Measurements from ENCODE around the gene MAML3.

Gene MAML3

DNA sequence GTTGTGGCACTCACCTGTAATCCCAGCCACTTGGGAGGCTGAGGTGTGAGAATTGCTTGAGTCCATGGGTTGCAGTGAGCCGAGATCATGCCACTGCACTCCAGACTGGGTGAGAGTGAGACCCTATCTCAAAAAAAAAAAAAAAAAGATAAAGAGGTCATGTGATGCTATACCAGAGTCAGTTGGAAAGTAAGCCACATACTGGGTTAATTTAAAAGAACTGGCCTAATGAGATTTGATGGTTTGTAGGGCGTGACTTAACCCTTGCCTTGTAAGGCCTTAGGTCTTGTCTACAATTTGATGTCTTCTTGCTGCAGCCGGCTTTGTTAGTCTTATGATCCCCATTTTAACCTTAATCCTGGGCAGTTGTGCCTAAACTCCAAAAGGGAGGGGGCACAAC is 483.2 kb downstream of the MAML3 start:
- Histone ChIP-seq H3K4me1 (peaks cover 3% of the 10 kb centered on the region), H3K9ac (no peak overlapping the region), H3K27me3 (ENCODE audit: control insufficient read depth, insufficient read depth, low read length) (no peaks in the 10 kb centered on the region), H3K4me3 (ENCODE audit: low read depth, low read length) (no peak overlapping the region), H3K36me3 (ENCODE audit: control insufficient read depth, insufficient read depth, low read length) (no peaks in the 10 kb centered on the region), H3K9me3 (ENCODE audit: control insufficient read depth, low read length) (no peaks in the 10 kb centered on the region), H3K27ac (no peak overlapping the region), H3K4me2 (ENCODE audit: low read length) (no peak overlapping the region), H2AFZ (no peak overlapping the region), H3K79me2 (peaks cover 6% of the 10 kb centered on the region)
- TF ChIP-seq, protein P1, sequence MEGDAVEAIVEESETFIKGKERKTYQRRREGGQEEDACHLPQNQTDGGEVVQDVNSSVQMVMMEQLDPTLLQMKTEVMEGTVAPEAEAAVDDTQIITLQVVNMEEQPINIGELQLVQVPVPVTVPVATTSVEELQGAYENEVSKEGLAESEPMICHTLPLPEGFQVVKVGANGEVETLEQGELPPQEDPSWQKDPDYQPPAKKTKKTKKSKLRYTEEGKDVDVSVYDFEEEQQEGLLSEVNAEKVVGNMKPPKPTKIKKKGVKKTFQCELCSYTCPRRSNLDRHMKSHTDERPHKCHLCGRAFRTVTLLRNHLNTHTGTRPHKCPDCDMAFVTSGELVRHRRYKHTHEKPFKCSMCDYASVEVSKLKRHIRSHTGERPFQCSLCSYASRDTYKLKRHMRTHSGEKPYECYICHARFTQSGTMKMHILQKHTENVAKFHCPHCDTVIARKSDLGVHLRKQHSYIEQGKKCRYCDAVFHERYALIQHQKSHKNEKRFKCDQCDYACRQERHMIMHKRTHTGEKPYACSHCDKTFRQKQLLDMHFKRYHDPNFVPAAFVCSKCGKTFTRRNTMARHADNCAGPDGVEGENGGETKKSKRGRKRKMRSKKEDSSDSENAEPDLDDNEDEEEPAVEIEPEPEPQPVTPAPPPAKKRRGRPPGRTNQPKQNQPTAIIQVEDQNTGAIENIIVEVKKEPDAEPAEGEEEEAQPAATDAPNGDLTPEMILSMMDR (IDR thresholded peaks at IDR 0.05), result no peak

DNA sequence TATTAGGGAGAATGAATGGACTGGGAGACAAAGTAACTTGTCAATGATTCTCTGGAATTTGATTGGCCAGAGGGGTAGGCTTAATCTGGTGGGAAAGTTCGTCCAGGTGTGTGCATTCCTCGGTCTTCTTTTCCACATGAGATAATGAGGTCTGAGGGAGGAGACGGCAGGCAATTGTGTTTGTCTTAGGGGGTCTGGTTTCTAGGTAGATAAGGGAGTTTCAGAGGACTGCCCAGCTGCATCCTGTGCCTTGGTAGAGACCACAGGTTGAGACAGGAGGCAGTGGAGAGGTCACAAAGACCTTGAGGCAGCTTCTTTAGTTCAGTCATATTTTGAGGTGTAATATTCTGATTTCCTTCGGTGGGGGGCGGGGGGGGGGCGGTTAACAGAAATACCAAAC is 484.1 kb downstream of the MAML3 start:
- Histone ChIP-seq H3K79me2 (peaks cover 6% of the 10 kb centered on the region), H3K27me3 (ENCODE audit: control insufficient read depth, insufficient read depth, low read length) (no peaks in the 10 kb centered on the region), H3K4me3 (ENCODE audit: low read depth, low read length) (no peak overlapping the region), H3K4me1 (peaks cover 3% of the 10 kb centered on the region), H3K4me2 (ENCODE audit: low read length) (no peak overlapping the region), H3K27ac (no peak overlapping the region), H3K36me3 (ENCODE audit: control insufficient read depth, insufficient read depth, low read length) (no peaks in the 10 kb centered on the region), H2AFZ (no peak overlapping the region), H3K9ac (no peak overlapping the region), H3K9me3 (ENCODE audit: control insufficient read depth, low read length) (no peaks in the 10 kb centered on the region)
- TF ChIP-seq, protein P1 (IDR thresholded peaks at IDR 0.05), result no peak

DNA sequence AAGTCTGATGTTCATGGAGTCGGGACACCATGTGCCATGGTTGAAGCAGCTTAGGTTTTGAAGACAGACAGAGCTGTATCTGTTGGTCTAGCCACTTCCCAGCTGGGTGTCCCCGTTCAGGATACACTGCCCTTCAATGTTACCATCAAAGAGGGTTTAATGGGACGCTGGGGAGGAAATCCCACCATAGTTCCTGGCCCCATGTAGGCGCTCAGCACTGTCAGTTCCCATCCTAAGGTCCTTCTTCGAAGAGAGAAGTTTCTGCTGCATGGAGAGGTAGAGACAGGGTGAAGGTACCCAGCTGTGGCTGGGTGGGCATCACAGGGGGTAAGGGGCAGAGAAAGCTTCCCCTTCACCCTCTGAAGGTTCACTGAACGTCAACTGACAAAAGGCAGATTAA is 484.6 kb downstream of the MAML3 start:
- TF ChIP-seq, protein P1 (IDR thresholded peaks at IDR 0.05), result no peak
- H3K4me1 ChIP-seq, result peaks cover 3% of the 10 kb centered on the region
- H2AFZ ChIP-seq, result no peak overlapping the region
- H3K27ac ChIP-seq, result no peak overlapping the region
- peaks cover 6% of the 10 kb centered on the region for H3K79me2 ChIP-seq
- H3K9me3 ChIP-seq (ENCODE audit: control insufficient read depth, low read length), result no peaks in the 10 kb centered on the region
- no peaks in the 10 kb centered on the region for H3K27me3 ChIP-seq (ENCODE audit: control insufficient read depth, insufficient read depth, low read length)
- no peak overlapping the region for H3K9ac ChIP-seq
- no peak overlapping the region for H3K4me3 ChIP-seq (ENCODE audit: low read depth, low read length)
- no peak overlapping the region for H3K4me2 ChIP-seq (ENCODE audit: low read length)
- H3K36me3 ChIP-seq (ENCODE audit: control insufficient read depth, insufficient read depth, low read length), result no peaks in the 10 kb centered on the region

DNA sequence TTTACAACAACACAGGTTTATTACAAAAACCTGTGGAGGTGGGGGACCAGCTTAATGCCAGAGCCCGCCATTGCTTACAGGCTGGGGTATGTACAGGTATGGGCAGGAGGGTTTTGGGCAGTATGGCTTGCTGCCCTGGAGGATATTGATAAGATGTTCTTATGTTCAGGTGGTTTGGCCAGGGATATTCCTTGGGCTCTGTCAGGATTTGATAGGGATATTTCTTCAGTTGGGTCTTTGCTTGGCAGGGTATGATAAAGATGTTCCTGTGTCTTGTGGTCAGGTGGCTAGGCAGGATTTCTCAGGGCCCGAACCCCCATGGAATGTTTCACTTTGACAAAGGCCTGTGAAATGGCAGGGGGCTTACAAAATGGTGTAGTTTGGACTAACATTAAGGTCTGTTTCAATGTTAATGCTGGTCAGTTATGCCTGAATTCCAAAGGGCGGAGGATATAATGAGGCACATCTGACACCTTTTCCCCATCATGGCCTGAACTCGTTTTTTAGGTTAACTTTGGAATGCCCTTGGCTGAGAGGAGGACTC is 485.3 kb downstream of the MAML3 start:
- H3K9ac ChIP-seq, result no peak overlapping the region
- peaks cover 6% of the 10 kb centered on the region for H3K79me2 ChIP-seq
- H3K36me3 ChIP-seq (ENCODE audit: control insufficient read depth, insufficient read depth, low read length), result no peaks in the 10 kb centered on the region
- peaks cover 3% of the 10 kb centered on the region for H3K4me1 ChIP-seq
- H2AFZ ChIP-seq, result no peak overlapping the region
- H3K4me3 ChIP-seq (ENCODE audit: low read depth, low read length), result no peak overlapping the region
- no peak overlapping the region for H3K27ac ChIP-seq
- H3K4me2 ChIP-seq (ENCODE audit: low read length), result no peak overlapping the region
- H3K9me3 ChIP-seq (ENCODE audit: control insufficient read depth, low read length), result no peaks in the 10 kb centered on the region
- H3K27me3 ChIP-seq (ENCODE audit: control insufficient read depth, insufficient read depth, low read length), result no peaks in the 10 kb centered on the region
- TF ChIP-seq, protein P1 (IDR thresholded peaks at IDR 0.05), result no peak

DNA sequence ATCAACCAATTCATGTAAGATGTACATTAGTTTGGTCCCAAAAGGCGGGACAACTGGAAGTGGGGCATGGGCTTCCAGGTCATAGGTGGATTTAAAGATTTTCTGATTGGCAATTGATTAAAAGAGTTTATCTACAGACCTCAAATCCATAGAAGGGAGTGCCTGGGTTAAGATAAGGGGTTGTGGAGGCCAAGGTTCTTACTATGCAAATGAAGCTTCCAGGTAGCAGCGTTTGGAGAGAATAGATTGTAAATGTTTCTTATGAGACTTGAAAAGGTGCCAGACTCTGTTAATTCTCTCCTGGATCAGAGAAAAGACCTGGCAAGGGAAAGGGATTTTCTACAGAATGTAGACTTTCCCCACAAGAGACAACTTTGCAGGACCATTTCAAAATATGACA is 485.9 kb downstream of the MAML3 start:
- no peak overlapping the region for H3K4me3 ChIP-seq (ENCODE audit: low read depth, low read length)

More for the DNA sequence above, 485.9 kb downstream of the MAML3 start:
- Histone ChIP-seq H3K4me2 (ENCODE audit: low read length) (no peak overlapping the region), H3K27me3 (ENCODE audit: control insufficient read depth, insufficient read depth, low read length) (no peaks in the 10 kb centered on the region), H3K4me1 (peaks cover 3% of the 10 kb centered on the region), H3K27ac (no peak overlapping the region), H2AFZ (no peak overlapping the region), H3K79me2 (peaks cover 6% of the 10 kb centered on the region), H3K9ac (no peak overlapping the region), H3K9me3 (ENCODE audit: control insufficient read depth, low read length) (no peaks in the 10 kb centered on the region), H3K36me3 (ENCODE audit: control insufficient read depth, insufficient read depth, low read length) (no peaks in the 10 kb centered on the region)
- TF ChIP-seq, protein P1 (IDR thresholded peaks at IDR 0.05), result no peak
